Measurements from ENCODE around the gene TUSC2. TPM values are rescaled to one million over a fixed set of nuclear protein-coding genes. Genes with fewer than 3 reads are reported as not detected.

Gene TUSC2
- total and polyA plus RNA-seq, 2 of the 8 experiments (the other 6 are each of a cell fraction or from before 2014, with no cell fraction given), result 33.3 to 65.4 TPM

DNA sequence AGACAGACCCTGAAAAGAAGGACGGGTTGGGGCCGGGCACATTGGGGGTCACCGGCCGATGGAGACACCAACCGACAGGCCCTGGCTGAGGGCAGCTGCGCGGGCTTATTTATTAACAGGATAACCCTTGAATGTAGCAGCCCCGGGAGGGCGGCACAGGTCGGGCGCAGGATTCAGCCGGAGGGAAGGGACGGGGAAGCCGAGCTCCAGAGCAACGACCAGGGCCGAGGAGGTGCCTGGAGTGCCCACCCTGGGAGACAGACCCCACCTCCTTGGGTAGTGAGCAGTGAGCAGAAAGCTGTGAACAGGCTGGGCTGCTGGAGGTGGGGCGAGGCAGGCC, 51.3 kb downstream of the TUSC2 start:
- POLR2A ChIA-PET (ENCODE audit: partially characterized antibody), result interaction anchor here (1.1 to 9.6 kb wide), 9 partner anchors 9 to 60 kb away, joined by 3 to 122 read pairs (median 7); partner anchors contain the start of gene IFRD2
- no peak overlapping the region for H2BK20ac ChIP-seq (ENCODE audit: low read length)
- no peak overlapping the region for H3K27ac ChIP-seq (ENCODE audit: low read depth, low read length)
- no peak overlapping the region for H4K5ac ChIP-seq (ENCODE audit: insufficient read length, low read depth, low read length)
- no peak for FAIRE-seq
- no peak overlapping the region for H3K14ac ChIP-seq (ENCODE audit: insufficient read length)
- H3K18ac ChIP-seq (ENCODE audit: extremely low read depth, low read length), result no peak overlapping the region
- no peaks in the 10 kb centered on the region for H3K36me3 ChIP-seq (ENCODE audit: control insufficient read depth in 2 of 4, insufficient read depth in 4 of 4, low read length in 3 of 4)
- H3K4me3 ChIP-seq (ENCODE audit: extremely low read depth in 1 of 4, insufficient read depth in 2 of 4, low read depth in 3 of 4, low read length in 4 of 4), result peak overlapping the region in 2 of 4 experiments; percentile 20 to 61; a peak in 2 of 8 replicates
- H3K79me2 ChIP-seq (ENCODE audit: control insufficient read depth in 1 of 2, insufficient read depth in 2 of 2, low read length in 2 of 2), result no peaks in the 10 kb centered on the region
- H3K9ac ChIP-seq (replicated peaks in 1 of 4; ENCODE audit: extremely low read depth in 1 of 4, low read depth in 3 of 4, low read length in 3 of 4), result no peak overlapping the region
- H3K4me2 ChIP-seq (ENCODE audit: insufficient read depth in 1 of 2, low read depth in 2 of 2, low read length in 2 of 2), result peak overlapping the region; percentile 53 to 86; a peak in 3 of 4 replicates
- H2AK5ac ChIP-seq (ENCODE audit: low read depth, low read length), result 0 out of 2 replicates have a peak overlapping the region, but pooled peaks have one; percentile 39
- CTCF ChIA-PET (ENCODE audit: partially characterized antibody), result interaction anchor here (2.9 to 53.5 kb wide), 5 partner anchors 13 to 83 kb away, joined by 13 to 2149 read pairs (median 75); partner anchors contain the start of genes GNAI2, GNAT1, HYAL2 and SLC38A3
- H4K91ac ChIP-seq (replicated peaks; ENCODE audit: insufficient read length, low read length), result no peak overlapping the region
- peak overlapping the region; percentile 20; the same call in 1 of the 2 replicates for H4K8ac ChIP-seq (ENCODE audit: extremely low read depth, insufficient read depth, low read length)
- no peak overlapping the region for H2AFZ ChIP-seq (ENCODE audit: low read length)
- no peaks in the 10 kb centered on the region for H4K20me1 ChIP-seq (replicated peaks in 1 of 2; ENCODE audit: control insufficient read depth in 1 of 2, insufficient read depth in 2 of 2, low read length in 2 of 2)
- no peaks in the 10 kb centered on the region for H3K79me1 ChIP-seq (ENCODE audit: low read depth, low read length)
- no peak overlapping the region for H3K23ac ChIP-seq (ENCODE audit: insufficient read length)
- H3K4ac ChIP-seq (replicated peaks; ENCODE audit: insufficient read length, low read depth, low read length), result no peak overlapping the region
- H3K56ac ChIP-seq (replicated peaks; ENCODE audit: insufficient read length, low read depth, low read length), result no peak overlapping the region
- no peak overlapping the region for H2BK15ac ChIP-seq (ENCODE audit: low read length)
- H3K23me2 ChIP-seq (ENCODE audit: low read depth, low read length), result peaks cover 2% of the 10 kb centered on the region; the same call in 1 of the 2 replicates
- 90% methylated on average over 17 of the region's 17 CpGs; no CpG with 5 or more reads in 1 of the 2 experiments for WGBS, 2 experiments (ENCODE audit: extremely low coverage in 1 of 2, insufficient coverage in 1 of 2, insufficient read length in 1 of 2, insufficient replicate concordance in 2 of 2, low coverage in 1 of 2, low lambda C conversion rate in 2 of 2, missing lambda C conversion rate in 1 of 2)
- H2BK120ac ChIP-seq (replicated peaks; ENCODE audit: low read depth, low read length), result no peak overlapping the region
- H3K27me3 ChIP-seq (replicated peaks in 1 of 4; ENCODE audit: control insufficient read depth in 3 of 4, extremely low read depth in 1 of 4, insufficient read depth in 3 of 4, low read length in 3 of 4), result peaks cover 27 to 51% (median 43%) of the 10 kb centered on the region in 4 experiments
- no peak overlapping the region for H2BK5ac ChIP-seq (ENCODE audit: low read depth, low read length)
- H3K4me1 ChIP-seq (replicated peaks in 1 of 4; ENCODE audit: control insufficient read depth in 3 of 4, insufficient read depth in 4 of 4, low read length in 3 of 4), result peaks cover 0 to 13% (median 10%) of the 10 kb centered on the region in 4 experiments; a peak in 5 of 7 replicates
- no peak overlapping the region for H2BK12ac ChIP-seq (ENCODE audit: low read depth, low read length)
- H3K9me3 ChIP-seq (ENCODE audit: insufficient read depth in 2 of 2, low read depth in 1 of 2, low read length in 1 of 2), result no peaks in the 10 kb centered on the region; a peak in 1 of 4 replicates
- no peak for DNase-seq (ENCODE audit: low read depth in 1 of 2, low spot score in 2 of 2)
- TF ChIP-seq RFX5 (IDR thresholded peaks at IDR 0.05; ENCODE audit: borderline replicate concordance, low read depth, low read length), result no peak
- TF ChIP-seq SIRT6 (IDR thresholded peaks at IDR 0.05; ENCODE audit: low read length), result no peak
- TF ChIP-seq, protein P1, sequence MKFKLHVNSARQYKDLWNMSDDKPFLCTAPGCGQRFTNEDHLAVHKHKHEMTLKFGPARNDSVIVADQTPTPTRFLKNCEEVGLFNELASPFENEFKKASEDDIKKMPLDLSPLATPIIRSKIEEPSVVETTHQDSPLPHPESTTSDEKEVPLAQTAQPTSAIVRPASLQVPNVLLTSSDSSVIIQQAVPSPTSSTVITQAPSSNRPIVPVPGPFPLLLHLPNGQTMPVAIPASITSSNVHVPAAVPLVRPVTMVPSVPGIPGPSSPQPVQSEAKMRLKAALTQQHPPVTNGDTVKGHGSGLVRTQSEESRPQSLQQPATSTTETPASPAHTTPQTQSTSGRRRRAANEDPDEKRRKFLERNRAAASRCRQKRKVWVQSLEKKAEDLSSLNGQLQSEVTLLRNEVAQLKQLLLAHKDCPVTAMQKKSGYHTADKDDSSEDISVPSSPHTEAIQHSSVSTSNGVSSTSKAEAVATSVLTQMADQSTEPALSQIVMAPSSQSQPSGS (IDR thresholded peaks at IDR 0.05; ENCODE audit: low read length), result no peak
- no peak for TF ChIP-seq TAF1 (IDR thresholded peaks at IDR 0.05; ENCODE audit: low read depth, low read length)
- no peak for TF ChIP-seq RAD21 (IDR thresholded peaks at IDR 0.05 in 1 of 2, conservative IDR thresholded peaks at IDR 0.05 in 1 of 2; ENCODE audit: low read depth in 2 of 2, low read length in 2 of 2)
- TF ChIP-seq SIX5 (IDR thresholded peaks at IDR 0.05; ENCODE audit: low read depth, low read length), result no peak
- no peak for TF ChIP-seq TAF7 (optimal IDR thresholded peaks at IDR 0.05; ENCODE audit: borderline replicate concordance, low read depth, low read length)
- TF ChIP-seq HDAC6 (IDR thresholded peaks at IDR 0.05; ENCODE audit: low read depth, low read length), result no peak
- no peak for TF ChIP-seq NANOG (IDR thresholded peaks at IDR 0.05; ENCODE audit: insufficient read depth, low read depth, low read length, poor library complexity, severe bottlenecking)
- no peak for TF ChIP-seq POLR2AphosphoS5 (IDR thresholded peaks at IDR 0.05; ENCODE audit: low read depth, low read length)
- no peak for TF ChIP-seq EP300 (IDR thresholded peaks at IDR 0.05; ENCODE audit: borderline replicate concordance in 1 of 2, low read depth in 2 of 2, low read length in 2 of 2)
